Astrocyte (in vitro differentiated cells and primary cell): ENCODE results near the gene TAAR9. TPM values are rescaled to one million over a fixed set of nuclear protein-coding genes. Genes with fewer than 3 reads are reported as not detected.

Experiments used
- DNase-seq: peaks from one replicate; pipeline ENCODE4 v3.0.0-alpha.2; 2010; ENCODE audit warnings: low read depth
- FAIRE-seq: peaks from 2 replicates; lab custom pipeline; 2011; peaks lifted over from hg19 to GRCh38; lab: Jason Lieb, UNC
- H2AFZ ChIP-seq: 2 replicates; pipeline ENCODE4 v1.6.0; 2012; ENCODE audit warnings: low read depth, low read length, inconsistent platforms
- H3K27ac ChIP-seq: 2 replicates; pipeline ENCODE4 v1.5.1; 2011; ENCODE audit warnings: low read depth, low read length, inconsistent platforms
- H3K27me3 ChIP-seq: 2 replicates; pipeline ENCODE4 v1.6.0; 2011; ENCODE audit warnings: low read length, inconsistent platforms; ENCODE audit not compliant: insufficient read depth
- H3K36me3 ChIP-seq: 2 replicates; pipeline ENCODE4 v1.5.1; 2011; ENCODE audit warnings: low read length, inconsistent platforms; ENCODE audit not compliant: insufficient read depth
- H3K4me1 ChIP-seq: 2 replicates; pipeline ENCODE4 v1.5.1; 2011; ENCODE audit warnings: low read length, inconsistent platforms; ENCODE audit not compliant: insufficient read depth
- H3K4me2 ChIP-seq: 2 replicates; pipeline ENCODE4 v1.6.0; 2012; ENCODE audit warnings: low read length, inconsistent platforms
- H3K4me3 ChIP-seq: 2 replicates; pipeline ENCODE4 v1.5.1; 2011; ENCODE audit warnings: low read depth, mild to moderate bottlenecking, low read length, inconsistent platforms; ENCODE audit not compliant: insufficient read depth
- H3K79me2 ChIP-seq: 2 replicates; pipeline ENCODE4 v1.6.0; 2012; ENCODE audit warnings: mild to moderate bottlenecking, low read length, inconsistent platforms; ENCODE audit not compliant: insufficient read depth
- H3K9ac ChIP-seq: 2 replicates; pipeline ENCODE4 v1.6.0; 2012; ENCODE audit warnings: mild to moderate bottlenecking, low read length, inconsistent platforms
- H3K9me3 ChIP-seq: 2 replicates; pipeline ENCODE4 v1.5.1; 2012; ENCODE audit warnings: low read depth, mild to moderate bottlenecking, low read length, inconsistent platforms; ENCODE audit not compliant: insufficient read depth
- H4K20me1 ChIP-seq: 2 replicates; pipeline ENCODE4 v1.6.0; 2012; ENCODE audit warnings: low read length, inconsistent platforms; ENCODE audit not compliant: insufficient read depth
- H3K27ac Mint-ChIP-seq: one replicate; pipeline ENCODE4 v1.8.0; 2021; ENCODE audit warnings: mild to moderate bottlenecking, mixed read lengths; ENCODE audit not compliant: unreplicated experiment
- H3K27me3 Mint-ChIP-seq: one replicate; pipeline ENCODE4 v1.8.0; 2021; ENCODE audit warnings: low read depth, mixed read lengths; ENCODE audit not compliant: unreplicated experiment
- H3K36me3 Mint-ChIP-seq: one replicate; pipeline ENCODE4 v1.8.0; 2021; ENCODE audit warnings: low read depth, mixed read lengths; ENCODE audit not compliant: unreplicated experiment
- H3K4me1 Mint-ChIP-seq: one replicate; pipeline ENCODE4 v1.8.0; 2021; ENCODE audit warnings: low read depth, mixed read lengths; ENCODE audit not compliant: unreplicated experiment
- H3K4me3 Mint-ChIP-seq: one replicate; pipeline ENCODE4 v1.8.0; 2021; ENCODE audit warnings: mild to moderate bottlenecking, moderate library complexity, mixed read lengths; ENCODE audit not compliant: unreplicated experiment
- H3K9me3 Mint-ChIP-seq: one replicate; pipeline ENCODE4 v1.8.0; 2021; ENCODE audit warnings: mild to moderate bottlenecking, mixed read lengths; ENCODE audit not compliant: unreplicated experiment
- EZH2 ChIP-seq: IDR thresholded peaks from 2 replicates; pipeline ENCODE4 v1.6.1; 2012; ENCODE audit warnings: mild to moderate bottlenecking, low read length, inconsistent platforms; ENCODE audit not compliant: insufficient read depth
- total RNA-seq: library from RNA; stranded (reverse); gene quantifications from 2 replicates; pipeline ENCODE4 v1.2.1, GENCODE V29; 2021
- TF ChIP-seq, protein P1 (sequence below): IDR thresholded peaks from 2 replicates; pipeline ENCODE4 v1.5.1; 2011; ENCODE audit warnings: low read depth, mild to moderate bottlenecking, inconsistent platforms, low read length, moderate library complexity; ENCODE audit not compliant: insufficient read depth

The TAAR9 gene
- total RNA-seq, 1 donor from 2014 or later, result not detected

- no peak overlapping the region for H3K4me3 Mint-ChIP-seq
- no peak overlapping the region for H2AFZ ChIP-seq
- no peaks in the 10 kb centered on the region for H3K4me1 ChIP-seq
- H3K4me1 Mint-ChIP-seq, result no peaks in the 10 kb centered on the region
- no peak overlapping the region for H3K4me2 ChIP-seq
- H3K27me3 Mint-ChIP-seq, result peaks cover 3% of the 10 kb centered on the region
- no peak for FAIRE-seq
- H3K27ac ChIP-seq, result no peak overlapping the region
- no peaks in the 10 kb centered on the region for H3K36me3 Mint-ChIP-seq
- no peak overlapping the region for H3K9ac ChIP-seq
- no peaks in the 10 kb centered on the region for H3K36me3 ChIP-seq
- H3K9me3 Mint-ChIP-seq, result no peaks in the 10 kb centered on the region
- no peak overlapping the region for H3K4me3 ChIP-seq
- H3K27me3 ChIP-seq, result peaks cover 3% of the 10 kb centered on the region
- no peaks in the 10 kb centered on the region for H4K20me1 ChIP-seq
- TF ChIP-seq EZH2, result no peak
- TF ChIP-seq, protein P1, sequence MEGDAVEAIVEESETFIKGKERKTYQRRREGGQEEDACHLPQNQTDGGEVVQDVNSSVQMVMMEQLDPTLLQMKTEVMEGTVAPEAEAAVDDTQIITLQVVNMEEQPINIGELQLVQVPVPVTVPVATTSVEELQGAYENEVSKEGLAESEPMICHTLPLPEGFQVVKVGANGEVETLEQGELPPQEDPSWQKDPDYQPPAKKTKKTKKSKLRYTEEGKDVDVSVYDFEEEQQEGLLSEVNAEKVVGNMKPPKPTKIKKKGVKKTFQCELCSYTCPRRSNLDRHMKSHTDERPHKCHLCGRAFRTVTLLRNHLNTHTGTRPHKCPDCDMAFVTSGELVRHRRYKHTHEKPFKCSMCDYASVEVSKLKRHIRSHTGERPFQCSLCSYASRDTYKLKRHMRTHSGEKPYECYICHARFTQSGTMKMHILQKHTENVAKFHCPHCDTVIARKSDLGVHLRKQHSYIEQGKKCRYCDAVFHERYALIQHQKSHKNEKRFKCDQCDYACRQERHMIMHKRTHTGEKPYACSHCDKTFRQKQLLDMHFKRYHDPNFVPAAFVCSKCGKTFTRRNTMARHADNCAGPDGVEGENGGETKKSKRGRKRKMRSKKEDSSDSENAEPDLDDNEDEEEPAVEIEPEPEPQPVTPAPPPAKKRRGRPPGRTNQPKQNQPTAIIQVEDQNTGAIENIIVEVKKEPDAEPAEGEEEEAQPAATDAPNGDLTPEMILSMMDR, result no peak
- no peaks in the 10 kb centered on the region for H3K9me3 ChIP-seq
- no peak overlapping the region for H3K27ac Mint-ChIP-seq
- DNase-seq, result no peak
- H3K79me2 ChIP-seq, result no peaks in the 10 kb centered on the region
Observed at GRCh38 chr6:132567566-132567965, 29.5 kb downstream of the TAAR9 start.

DNA sequence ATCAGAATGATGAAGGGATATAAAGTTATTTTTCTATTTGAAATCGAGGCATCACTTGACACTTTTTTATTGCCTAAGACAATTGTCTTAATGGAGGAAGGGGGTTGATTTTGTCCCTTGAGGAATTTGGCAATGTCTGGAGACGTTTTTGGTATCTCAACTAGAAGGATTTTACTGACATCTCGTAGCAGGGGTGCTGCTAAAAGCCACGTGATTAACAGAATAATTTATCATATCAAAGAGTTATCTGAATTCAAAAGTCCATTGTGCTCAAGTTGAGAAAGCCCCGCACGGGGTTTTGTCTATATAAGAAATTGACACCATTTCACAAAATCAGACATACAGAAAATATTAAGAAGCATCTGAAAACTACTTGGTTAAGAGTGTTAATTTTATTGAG is 30.5 kb downstream of the TAAR9 start:
- no peak overlapping the region for H3K27ac Mint-ChIP-seq
- Histone ChIP-seq H3K27me3 (peaks cover 3% of the 10 kb centered on the region), H3K4me3 (no peak overlapping the region), H3K9me3 (no peaks in the 10 kb centered on the region), H3K9ac (no peak overlapping the region), H4K20me1 (no peaks in the 10 kb centered on the region), H3K79me2 (no peaks in the 10 kb centered on the region), H3K36me3 (no peaks in the 10 kb centered on the region), H3K4me1 (no peaks in the 10 kb centered on the region), H3K4me2 (no peak overlapping the region), H3K27ac (no peak overlapping the region), H2AFZ (no peak overlapping the region)
- FAIRE-seq (no peak), DNase-seq (no peak)
- no peaks in the 10 kb centered on the region for H3K36me3 Mint-ChIP-seq
- H3K27me3 Mint-ChIP-seq, result peaks cover 3% of the 10 kb centered on the region
- no peaks in the 10 kb centered on the region for H3K4me1 Mint-ChIP-seq
- no peaks in the 10 kb centered on the region for H3K9me3 Mint-ChIP-seq
- no peak for TF ChIP-seq EZH2
- TF ChIP-seq, protein P1, result no peak
- H3K4me3 Mint-ChIP-seq, result no peak overlapping the region

GRCh38 chr6:132569170-132569569 is 31.1 kb downstream of the TAAR9 start:
- no peak overlapping the region for H3K4me2 ChIP-seq
- DNase-seq, result no peak
- no peak overlapping the region for H3K4me3 ChIP-seq
- no peaks in the 10 kb centered on the region for H3K36me3 Mint-ChIP-seq
- H2AFZ ChIP-seq, result no peak overlapping the region
- no peak overlapping the region for H3K27ac ChIP-seq
- no peaks in the 10 kb centered on the region for H3K9me3 Mint-ChIP-seq
- TF ChIP-seq, protein P1, result no peak
- TF ChIP-seq EZH2, result no peak
- H3K4me1 Mint-ChIP-seq, result no peaks in the 10 kb centered on the region
- H4K20me1 ChIP-seq, result no peaks in the 10 kb centered on the region
- no peaks in the 10 kb centered on the region for H3K79me2 ChIP-seq
- no peaks in the 10 kb centered on the region for H3K36me3 ChIP-seq
- no peaks in the 10 kb centered on the region for H3K4me1 ChIP-seq
- H3K27me3 ChIP-seq, result peaks cover 6% of the 10 kb centered on the region
- FAIRE-seq, result no peak
- H3K9ac ChIP-seq, result no peak overlapping the region
- H3K9me3 ChIP-seq, result no peaks in the 10 kb centered on the region
- H3K4me3 Mint-ChIP-seq, result no peak overlapping the region
- H3K27me3 Mint-ChIP-seq, result peaks cover under 1% of the 10 kb centered on the region
- no peak overlapping the region for H3K27ac Mint-ChIP-seq
